Cardiac muscle cell (in vitro differentiated cells and primary cell): Measurements from ENCODE around the gene FGF1. TPM values are rescaled to one million over a fixed set of nuclear protein-coding genes. Genes with fewer than 3 reads are reported as not detected.

Experiments used
- DNase-seq, 2 donors: peaks; one replicate each; pipeline versions ENCODE4 v3.0.0 to v3.0.0-alpha.2; 2010 to 2017; ENCODE audit warnings: low read depth in 1 of 2, low spot score in 1 of 2
- H3K27ac ChIP-seq: fragments of 200-600 bp; sonication (generic); 2 replicates; pipeline ENCODE4 v1.5.1; 2016
- H3K27me3 ChIP-seq: fragments of 200-600 bp; sonication (generic); 2 replicates; pipeline ENCODE4 v1.6.0; 2016; ENCODE audit warnings: control low read depth
- H3K36me3 ChIP-seq: fragments of 200-600 bp; sonication (generic); 2 replicates; pipeline ENCODE4 v1.5.1; 2016; ENCODE audit warnings: control low read depth
- H3K4me1 ChIP-seq: fragments of 200-600 bp; sonication (generic); 2 replicates; pipeline ENCODE4 v1.8.1; 2017; ENCODE audit warnings: low read depth, mild to moderate bottlenecking, mixed run types
- H3K4me3 ChIP-seq: fragments of 200-600 bp; sonication (generic); 2 replicates; pipeline ENCODE4 v1.5.1; 2016; ENCODE audit warnings: mild to moderate bottlenecking
- H3K9me3 ChIP-seq: fragments of 200-600 bp; sonication (generic); 2 replicates; pipeline ENCODE4 v1.5.1; 2017; ENCODE audit warnings: low read depth, mild to moderate bottlenecking, control low read depth
- polyA plus RNA-seq: library from polyadenylated mRNA; unstranded; fragments of >200 nt; fragmentation: Nextera tagmentation; extraction: Ambion mirVana; gene quantifications from 2 replicates; pipeline ENCODE4 v1.2.1, GENCODE V29; 2016
- total RNA-seq: library from RNA; depleted of rRNA; stranded (reverse); fragments of >200 nt; gene quantifications from 2 replicates; pipeline ENCODE4 v1.2.3, GENCODE V29; 2016
- TF ChIP-seq, protein P1 (sequence below): IDR thresholded peaks from 2 replicates; pipeline ENCODE4 v1.5.1; 2012; ENCODE audit warnings: low read depth, mild to moderate bottlenecking, low read length

The FGF1 gene
- total and polyA plus RNA-seq, 2 experiments from 2014 or later: not detected

- Histone ChIP-seq H3K36me3 (no peaks in the 10 kb centered on the region), H3K4me1 (peaks cover 19% of the 10 kb centered on the region), H3K27ac (peak overlapping the region; percentile 50), H3K27me3 (no peaks in the 10 kb centered on the region), H3K9me3 (no peaks in the 10 kb centered on the region), H3K4me3 (no peak overlapping the region)
- peak; percentile 40 to 82 for DNase-seq
- TF ChIP-seq, protein P1, sequence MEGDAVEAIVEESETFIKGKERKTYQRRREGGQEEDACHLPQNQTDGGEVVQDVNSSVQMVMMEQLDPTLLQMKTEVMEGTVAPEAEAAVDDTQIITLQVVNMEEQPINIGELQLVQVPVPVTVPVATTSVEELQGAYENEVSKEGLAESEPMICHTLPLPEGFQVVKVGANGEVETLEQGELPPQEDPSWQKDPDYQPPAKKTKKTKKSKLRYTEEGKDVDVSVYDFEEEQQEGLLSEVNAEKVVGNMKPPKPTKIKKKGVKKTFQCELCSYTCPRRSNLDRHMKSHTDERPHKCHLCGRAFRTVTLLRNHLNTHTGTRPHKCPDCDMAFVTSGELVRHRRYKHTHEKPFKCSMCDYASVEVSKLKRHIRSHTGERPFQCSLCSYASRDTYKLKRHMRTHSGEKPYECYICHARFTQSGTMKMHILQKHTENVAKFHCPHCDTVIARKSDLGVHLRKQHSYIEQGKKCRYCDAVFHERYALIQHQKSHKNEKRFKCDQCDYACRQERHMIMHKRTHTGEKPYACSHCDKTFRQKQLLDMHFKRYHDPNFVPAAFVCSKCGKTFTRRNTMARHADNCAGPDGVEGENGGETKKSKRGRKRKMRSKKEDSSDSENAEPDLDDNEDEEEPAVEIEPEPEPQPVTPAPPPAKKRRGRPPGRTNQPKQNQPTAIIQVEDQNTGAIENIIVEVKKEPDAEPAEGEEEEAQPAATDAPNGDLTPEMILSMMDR: no peak
Measured at GRCh38 chr5:142674531-142675469, 11.1 kb downstream of the FGF1 start.

DNA sequence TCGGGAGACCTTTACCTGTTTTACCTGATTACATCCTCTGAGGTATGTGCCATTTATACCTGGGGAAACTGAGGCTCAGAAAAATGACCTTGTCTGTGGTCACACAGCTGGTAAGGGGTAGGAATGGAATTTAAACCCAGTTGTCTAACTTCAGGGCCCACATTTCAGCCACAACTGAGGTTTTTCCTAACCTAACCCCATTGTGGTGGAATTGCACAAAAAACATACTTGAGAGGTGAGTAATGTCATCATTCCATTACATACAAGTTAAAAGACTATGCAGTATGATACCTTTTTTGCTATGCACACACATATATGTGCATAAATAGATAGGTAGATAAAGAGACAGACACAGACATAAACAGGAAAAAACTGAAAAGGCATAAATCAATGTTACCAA, 14.1 kb downstream of the FGF1 start:
- Histone ChIP-seq H3K27me3 (no peaks in the 10 kb centered on the region), H3K4me1 (peaks cover 19% of the 10 kb centered on the region), H3K27ac (no peak overlapping the region), H3K9me3 (no peaks in the 10 kb centered on the region), H3K4me3 (no peak overlapping the region), H3K36me3 (no peaks in the 10 kb centered on the region)
- peak in 1 of 2 donors; percentile 75 for DNase-seq
- TF ChIP-seq, protein P1: no peak

DNA sequence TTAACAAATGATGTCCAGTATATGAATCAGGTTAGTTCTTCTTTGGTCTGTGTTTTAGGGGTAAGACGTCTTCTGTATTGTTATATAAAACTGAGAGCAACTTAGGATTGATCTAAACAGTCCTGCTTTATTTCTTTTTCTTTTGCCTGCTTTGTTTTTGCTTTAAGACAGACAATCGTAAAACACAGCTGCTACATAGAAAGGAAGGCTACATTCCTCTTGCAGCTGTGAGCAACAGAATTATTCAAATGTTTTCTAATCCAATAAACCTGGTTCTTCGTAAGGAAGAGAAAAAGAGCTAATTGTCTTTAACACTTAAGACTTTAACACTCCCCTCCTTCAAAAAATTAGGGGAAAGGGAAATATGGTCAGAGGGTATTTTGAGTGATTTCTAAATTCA, 14.6 kb downstream of the FGF1 start:
- Histone ChIP-seq H3K4me1 (peaks cover 19% of the 10 kb centered on the region), H3K27ac (no peak overlapping the region), H3K27me3 (no peaks in the 10 kb centered on the region), H3K4me3 (no peak overlapping the region), H3K36me3 (no peaks in the 10 kb centered on the region), H3K9me3 (no peaks in the 10 kb centered on the region)
- no peak for DNase-seq
- TF ChIP-seq, protein P1: no peak

DNA sequence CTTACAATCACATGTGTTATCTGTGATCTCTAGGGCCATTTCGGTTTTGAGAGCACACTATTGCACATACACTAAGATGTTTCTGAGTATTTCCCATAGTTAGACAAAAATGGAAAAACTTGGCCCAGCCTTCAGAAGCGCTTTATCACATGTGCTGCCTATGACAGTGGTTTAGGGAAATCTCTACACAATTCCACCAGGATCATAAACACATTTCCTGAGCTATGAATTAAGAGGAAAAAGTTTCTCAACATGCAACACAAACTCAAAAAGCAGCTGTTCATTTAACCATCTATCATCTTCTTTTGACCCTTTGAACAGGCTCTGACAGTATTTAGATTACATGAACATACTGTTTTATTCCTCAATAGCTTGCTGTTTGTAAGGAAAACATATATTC, 15.1 kb downstream of the FGF1 start:
- Histone ChIP-seq H3K4me3 (no peak overlapping the region), H3K27ac (no peak overlapping the region), H3K4me1 (peaks cover 16% of the 10 kb centered on the region), H3K36me3 (no peaks in the 10 kb centered on the region), H3K27me3 (no peaks in the 10 kb centered on the region), H3K9me3 (no peaks in the 10 kb centered on the region)
- TF ChIP-seq, protein P1: no peak
- DNase-seq: no peak

GRCh38 chr5:142669477-142669876, 16.4 kb downstream of the FGF1 start:
- H3K27ac ChIP-seq: no peak overlapping the region
- H3K36me3 ChIP-seq: no peaks in the 10 kb centered on the region
- H3K27me3 ChIP-seq: no peaks in the 10 kb centered on the region
- H3K4me3 ChIP-seq: no peak overlapping the region
- DNase-seq: no peak
- H3K4me1 ChIP-seq: peaks cover 7% of the 10 kb centered on the region
- TF ChIP-seq, protein P1: no peak
- H3K9me3 ChIP-seq: no peaks in the 10 kb centered on the region
